ENCODE measurements around the gene PACSIN2.
"Not testable (repeated sequence)": the region's sequence is repeated elsewhere in the genome, so short reads cannot be mapped to it uniquely, and the experiment has no call there.

Gene PACSIN2

DNA sequence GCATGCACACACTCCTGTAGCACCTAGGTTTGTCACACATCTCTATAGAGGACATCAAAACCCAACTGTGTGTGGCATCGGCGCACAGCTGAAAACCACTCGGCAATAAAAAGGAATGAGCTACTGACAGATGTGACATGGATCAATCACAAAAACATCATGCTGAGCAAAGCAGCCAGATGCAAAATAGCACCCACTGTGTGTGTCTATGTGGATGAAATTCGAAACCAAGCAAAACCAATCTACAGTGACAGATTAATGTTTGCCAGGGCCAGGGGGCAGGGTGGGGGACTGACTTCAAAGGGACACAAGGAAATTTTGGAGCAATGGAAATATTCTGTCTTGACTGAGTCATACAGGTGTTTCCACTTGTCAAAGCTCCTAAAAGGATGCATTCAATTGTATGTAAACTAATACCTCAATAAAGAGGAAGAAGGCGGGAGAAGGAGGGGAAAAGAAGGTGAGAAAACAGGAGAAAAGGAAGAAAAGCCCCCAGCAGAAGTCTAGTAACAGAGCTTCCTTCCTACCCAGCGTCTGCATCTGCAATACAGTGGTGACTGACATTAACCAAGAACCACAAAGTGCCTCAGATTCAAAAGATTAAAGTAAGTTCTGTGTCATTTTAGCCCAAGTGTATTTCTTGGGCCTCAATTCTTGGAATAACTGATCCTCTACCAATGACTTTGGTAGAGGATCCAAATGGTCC lies 49.8 kb downstream of the PACSIN2 start:
- DNase-seq (ENCODE audit: low read depth): no peak

DNA sequence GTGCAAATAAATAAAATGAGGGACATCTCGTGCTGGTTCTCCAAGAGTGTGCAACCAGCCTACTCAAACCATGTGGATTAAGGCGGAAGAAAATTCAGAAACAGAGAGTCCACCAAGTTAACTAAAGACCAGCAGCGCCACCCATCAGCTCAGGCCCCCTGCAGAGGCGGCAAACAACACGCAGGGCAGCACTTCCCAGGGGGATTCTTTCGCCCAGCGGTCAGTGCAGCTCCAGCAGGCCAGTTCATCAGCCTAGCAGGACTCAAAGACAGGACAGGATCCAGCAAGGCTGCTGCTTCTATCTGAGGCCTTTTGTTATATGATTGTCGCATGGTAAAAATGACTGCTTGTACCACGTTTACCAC lies 51.7 kb downstream of the PACSIN2 start:
- no peak for DNase-seq (ENCODE audit: low read depth)

DNA sequence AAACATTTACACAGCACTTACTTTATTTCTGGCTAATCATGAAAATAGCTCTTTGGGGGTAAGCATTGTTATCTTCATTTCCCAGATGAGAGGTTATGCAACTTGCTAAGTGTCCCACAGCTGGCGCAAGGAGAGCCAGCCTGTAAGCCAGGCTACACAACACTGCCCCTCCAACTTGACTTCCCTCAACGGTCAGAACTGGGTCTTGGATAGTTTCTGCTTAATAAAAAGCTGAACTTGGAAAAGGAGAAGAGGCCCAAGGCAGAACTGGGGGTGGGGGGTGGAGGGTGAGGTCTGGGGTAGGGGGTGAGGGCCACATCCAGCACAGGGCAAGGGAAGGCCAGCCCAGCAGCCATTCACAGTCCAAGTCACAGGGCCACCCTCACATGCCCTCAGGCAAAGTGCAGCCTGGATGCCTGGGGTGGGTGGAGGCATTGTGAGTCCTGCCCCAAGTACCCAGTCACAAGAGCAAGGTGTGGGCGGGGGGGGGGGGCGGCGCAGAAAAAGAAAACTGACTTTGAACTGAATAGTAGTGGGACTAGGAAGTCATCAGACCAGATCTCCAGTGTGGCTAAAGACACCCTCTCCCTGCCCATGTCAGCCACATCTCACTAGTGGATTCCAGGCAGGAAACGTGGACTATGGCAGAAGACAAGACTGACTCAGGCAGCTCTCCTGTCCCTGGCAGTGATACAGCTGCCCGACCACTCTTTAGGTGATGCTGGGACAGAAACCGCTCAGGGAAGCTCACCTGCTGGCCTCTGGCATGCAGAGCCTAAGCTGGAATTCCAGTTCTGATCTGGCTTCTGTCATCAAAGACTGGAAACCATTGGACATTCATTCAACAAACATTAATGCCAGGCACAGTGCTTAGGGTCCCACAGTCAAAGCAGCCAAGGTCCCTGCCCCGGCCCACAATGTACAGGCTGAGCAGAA lies 52.4 kb downstream of the PACSIN2 start:
- DNase-seq (ENCODE audit: low read depth): no peak

DNA sequence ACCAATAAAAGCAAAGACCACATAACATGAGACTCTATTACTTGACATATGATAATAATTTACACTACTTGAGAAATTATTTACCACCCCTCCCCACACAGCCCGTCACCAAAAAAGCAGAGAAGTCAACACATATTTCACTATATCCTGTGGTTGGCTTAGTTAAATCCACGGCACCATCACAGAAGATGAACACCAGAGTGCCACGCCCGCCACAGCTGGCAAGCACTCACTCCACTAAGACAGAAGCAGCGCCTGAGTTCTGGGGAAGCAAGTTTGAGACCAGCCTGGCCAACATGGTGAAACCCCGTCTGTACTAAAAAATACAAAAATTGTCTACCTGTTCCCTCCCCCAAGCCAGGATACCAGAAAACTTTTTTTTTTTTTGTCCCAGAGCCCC lies 53.1 kb downstream of the PACSIN2 start:
- DNase-seq (ENCODE audit: low read depth): no peak

DNA sequence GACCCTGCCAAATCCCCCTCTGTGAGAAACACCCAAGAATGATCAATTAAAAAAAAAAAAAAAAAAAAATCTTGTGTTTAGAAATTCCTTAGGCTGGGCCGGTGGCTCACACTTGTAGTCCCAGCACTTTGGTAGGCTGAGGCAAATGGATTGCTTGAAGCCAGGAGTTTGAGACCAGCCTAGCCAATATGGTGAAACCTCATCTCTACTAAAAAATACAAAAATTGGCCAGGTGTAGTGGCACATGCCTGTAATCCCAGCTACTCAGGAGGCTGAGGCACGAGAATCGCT lies 53.6 kb downstream of the PACSIN2 start:
- not testable (repeated sequence) for DNase-seq (ENCODE audit: low read depth)

DNA sequence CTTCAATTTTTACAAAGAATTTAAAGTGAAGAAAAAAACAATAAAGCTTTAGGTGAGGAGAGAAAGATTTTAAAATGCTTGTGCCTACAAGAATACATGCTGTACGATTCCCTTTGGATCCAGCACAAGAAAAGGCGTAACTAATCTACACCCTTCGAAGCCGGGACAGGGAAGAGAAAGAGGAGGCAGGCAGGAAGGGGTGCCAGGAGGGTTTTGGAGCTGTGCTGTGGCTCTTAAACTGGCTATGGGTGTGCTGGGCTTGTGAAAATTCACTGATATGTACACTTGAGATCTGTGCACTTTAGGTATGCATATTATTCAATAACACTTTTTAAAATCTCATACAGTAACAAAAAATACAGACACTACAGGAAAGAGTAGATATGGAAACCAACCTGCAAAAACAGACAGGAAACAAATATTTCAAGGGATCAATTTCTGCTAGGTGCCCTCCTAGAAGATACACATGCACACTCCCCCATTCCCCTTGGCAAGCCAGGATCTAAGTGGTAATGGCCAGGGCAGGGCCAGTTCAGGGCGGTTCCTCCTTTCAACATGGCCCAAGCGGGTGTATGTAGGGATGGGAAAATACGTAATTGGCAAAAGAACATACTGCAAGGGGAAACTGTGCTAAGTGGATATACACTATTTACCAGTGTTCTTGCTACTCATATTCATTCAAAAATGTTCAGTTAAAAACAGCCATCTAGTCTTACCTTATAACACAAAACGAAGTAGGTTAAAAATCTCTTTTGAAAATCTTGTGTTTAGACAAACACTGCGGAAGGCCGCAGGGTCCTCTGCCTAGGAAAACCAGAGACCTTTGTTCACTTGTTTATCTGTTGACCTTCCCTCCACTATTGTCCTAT lies 54.2 kb downstream of the PACSIN2 start:
- DNase-seq (ENCODE audit: low read depth): no peak

DNA sequence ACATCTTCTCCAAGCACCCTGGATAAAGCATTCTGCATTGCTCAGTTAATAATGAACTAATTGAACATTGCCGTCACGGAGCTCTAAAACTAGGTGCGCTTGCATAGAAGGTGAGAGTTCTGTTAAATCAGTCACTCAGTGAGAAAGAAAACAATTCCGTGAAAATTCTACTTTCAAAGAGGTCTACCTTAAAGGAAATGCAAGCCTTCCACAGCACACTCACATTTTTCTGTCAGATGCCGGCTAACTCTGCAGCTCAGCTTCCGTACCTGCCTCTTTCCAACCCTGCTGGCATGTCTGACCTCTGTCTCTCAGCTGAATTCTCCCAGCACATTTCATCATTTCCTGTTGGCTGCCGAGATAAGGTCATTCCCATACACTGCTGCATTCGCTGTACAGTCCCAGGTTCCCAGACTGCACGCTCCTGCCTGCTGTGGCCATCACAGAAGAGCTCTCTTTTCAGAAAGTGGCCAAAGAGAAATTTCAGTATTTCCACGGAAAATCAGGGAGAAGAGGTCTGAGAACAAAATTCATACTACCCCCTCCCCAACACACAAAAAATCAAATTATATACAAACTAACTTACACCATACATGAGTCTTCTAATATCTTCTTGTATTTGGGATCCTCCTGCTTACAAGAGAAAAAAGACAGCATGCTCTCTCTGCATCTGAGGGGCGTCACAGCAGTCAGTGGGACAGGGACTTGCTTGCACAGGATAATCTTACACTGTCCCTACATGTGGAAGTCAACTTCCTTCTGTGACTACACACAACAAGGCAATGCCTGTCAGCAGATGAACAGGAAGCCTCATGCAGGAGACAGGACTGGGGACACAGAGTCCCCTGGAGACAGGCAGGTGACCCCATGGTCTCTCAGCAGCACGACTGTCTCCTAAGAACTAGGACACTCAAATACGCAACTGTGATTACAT lies 55.1 kb downstream of the PACSIN2 start:
- DNase-seq (ENCODE audit: low read depth): no peak

DNA sequence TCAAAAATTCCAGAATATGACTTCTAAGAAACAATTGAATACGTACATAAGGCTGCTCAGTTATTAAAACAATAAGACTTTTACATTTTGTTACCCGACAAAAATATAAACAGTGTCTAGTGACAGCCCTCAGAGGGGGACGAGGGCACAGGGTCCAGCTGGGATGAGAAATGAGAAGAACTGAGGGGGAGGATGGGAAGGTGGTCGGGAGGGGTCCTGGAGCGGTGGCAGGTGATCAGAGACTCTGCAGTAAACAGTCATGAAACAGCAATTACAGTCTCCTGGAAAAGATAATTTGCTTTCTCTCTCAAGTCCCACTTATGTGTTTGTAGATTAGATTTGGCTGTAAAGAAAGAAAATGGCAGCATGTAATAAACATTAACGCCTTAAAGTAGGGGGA lies 56.0 kb downstream of the PACSIN2 start:
- no peak for DNase-seq (ENCODE audit: low read depth)

DNA sequence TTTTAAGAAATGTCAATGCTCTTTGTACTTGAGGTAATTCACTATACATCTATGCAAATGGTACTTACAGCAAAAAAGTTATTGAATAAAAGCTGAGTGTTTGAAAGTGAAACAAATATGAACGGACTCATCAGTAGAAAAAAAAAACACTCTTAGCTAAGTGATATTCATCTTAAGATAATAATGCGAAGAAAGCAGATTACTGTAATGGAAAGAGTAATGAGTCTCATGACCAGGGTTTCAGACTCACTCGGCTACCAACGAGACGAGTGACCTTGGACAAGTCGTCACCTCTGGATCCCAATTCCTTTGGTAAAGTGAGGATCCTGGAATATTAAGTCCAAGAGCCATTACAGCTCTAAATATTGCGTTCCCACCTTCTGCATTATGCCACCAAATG lies 57.0 kb downstream of the PACSIN2 start:
- DNase-seq (ENCODE audit: low read depth): no peak

DNA sequence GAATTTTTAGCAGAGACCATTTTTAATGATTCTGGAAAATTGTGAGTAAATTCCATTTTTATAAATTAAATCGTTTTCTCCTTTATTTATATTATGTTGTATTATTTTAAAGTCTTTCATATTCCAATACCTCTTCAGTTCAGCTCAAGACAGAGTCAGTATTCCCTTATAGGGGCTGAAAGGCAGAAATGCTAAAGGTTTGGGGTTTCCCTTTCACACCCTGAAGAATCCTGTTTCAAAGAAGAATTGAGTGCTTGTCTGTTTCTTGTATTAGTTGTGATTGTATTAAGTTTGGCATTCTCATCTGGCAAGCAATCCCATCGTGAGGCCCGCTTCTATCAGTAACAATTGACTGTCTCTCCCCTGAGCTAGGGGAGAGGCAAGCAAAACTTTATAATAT lies 57.4 kb downstream of the PACSIN2 start:
- DNase-seq (ENCODE audit: low read depth): no peak

DNA sequence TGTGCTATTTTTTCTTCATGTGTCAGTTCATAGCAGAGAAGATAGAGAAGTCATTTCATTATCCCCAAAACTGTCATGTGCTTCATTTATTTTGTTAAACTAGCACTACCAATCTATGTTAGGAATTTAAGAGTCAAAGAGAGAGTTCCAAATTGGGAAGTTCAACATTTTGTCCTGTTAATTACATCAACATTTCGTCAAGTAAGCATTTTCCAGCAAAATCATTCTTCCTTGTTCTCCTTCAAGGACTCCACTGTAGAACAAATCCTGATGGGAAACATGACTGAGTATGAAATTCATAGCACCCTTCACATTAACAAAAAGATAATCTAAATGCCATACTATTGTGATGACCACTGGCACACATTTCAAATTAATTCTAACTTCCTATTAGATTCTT lies 59.1 kb downstream of the PACSIN2 start:
- no peak for DNase-seq (ENCODE audit: low read depth)

DNA sequence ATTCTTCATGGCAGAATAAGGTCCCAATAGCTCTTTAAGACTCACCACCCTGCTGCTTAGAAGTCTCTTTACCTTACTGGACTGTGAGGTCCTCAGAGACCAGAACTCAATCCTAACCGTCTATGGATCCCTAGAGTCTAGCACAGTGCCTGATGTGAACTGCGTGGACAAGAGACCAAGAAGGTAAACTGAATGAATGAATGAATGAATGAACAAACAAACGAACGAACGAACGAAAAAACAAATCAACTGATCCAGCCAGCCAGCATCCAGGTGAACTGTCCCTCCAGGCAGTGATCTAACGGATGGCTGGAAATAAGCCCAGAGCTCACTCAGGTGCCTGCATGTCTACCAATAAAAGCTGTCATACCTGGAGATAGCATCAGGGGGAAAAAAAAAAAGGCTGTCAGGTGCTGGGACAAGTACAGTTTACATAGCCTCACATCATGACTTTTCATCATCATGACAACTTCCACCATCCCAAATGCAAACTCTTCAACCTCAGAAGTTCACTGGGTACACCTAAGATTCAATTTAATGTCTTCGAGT lies 59.8 kb downstream of the PACSIN2 start:
- DNase-seq (ENCODE audit: low read depth): no peak

DNA sequence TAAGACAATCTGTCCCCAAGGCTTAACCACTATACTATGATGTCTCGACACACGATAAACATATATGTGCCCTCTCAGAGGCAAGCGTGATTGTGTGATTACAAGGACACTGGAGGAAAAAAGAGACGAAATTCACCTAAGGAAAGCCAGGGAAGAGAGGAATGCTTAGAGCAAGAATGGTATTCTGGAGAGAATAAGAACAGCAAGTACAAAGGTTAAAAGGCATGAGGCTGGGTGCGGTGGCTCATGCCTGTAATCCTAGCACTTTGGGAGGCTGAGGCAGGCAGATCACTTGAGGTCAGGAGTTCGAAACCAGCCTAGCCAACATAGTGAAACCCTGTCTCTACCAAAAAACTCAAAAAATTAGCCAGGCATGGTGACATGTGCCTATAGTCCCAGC lies 61.2 kb downstream of the PACSIN2 start:
- DNase-seq (ENCODE audit: low read depth): not testable (repeated sequence)

DNA sequence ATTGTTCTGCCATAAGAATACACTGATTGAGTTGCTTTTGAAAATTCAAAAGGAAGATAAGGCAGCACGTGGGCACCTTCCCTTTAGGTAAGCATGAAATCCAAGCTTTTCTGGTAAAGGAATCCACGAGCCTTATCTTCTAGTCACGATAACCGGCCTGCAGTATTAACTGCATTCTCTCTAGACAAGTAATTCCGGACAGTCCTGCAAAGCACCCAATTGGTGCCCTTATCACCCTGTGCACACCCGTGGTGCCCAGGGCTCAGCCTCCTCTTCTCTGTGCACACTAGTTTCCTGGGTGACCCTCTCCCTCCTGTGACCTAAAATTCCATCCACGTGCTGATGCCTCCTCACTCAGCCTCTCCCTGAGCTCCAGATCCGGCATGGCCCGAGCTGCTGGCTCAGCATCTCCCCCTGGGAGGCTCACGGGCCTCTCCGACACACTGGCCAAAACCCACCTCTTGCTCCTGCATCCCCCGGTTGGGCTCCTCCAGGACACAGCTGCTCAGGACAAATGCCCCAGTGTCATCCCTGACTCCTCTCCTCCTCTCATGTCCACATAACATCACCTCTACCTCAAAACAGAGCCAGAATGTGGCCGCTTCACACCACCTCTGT lies 63.7 kb downstream of the PACSIN2 start:
- DNase-seq (ENCODE audit: low read depth): no peak

DNA sequence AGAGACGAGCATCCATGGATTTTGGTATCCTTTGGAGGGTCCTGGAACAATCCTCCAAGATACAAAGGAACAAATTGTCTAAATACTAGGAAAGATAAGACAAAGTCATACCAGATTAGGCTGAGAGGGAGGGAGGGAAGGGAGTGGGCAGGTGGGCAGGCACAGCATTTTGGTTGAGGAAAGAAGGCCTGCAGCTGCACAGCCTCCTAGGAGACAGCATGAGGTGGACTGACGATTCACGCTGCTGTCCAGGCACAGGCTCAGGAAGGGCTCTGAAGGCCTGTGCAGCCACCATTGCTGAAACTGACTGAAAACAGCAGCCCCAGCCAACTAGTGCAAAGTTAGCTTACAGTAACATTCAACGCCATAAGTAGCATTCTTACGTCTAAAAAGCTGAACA lies 64.7 kb downstream of the PACSIN2 start:
- DNase-seq (ENCODE audit: low read depth): no peak

DNA sequence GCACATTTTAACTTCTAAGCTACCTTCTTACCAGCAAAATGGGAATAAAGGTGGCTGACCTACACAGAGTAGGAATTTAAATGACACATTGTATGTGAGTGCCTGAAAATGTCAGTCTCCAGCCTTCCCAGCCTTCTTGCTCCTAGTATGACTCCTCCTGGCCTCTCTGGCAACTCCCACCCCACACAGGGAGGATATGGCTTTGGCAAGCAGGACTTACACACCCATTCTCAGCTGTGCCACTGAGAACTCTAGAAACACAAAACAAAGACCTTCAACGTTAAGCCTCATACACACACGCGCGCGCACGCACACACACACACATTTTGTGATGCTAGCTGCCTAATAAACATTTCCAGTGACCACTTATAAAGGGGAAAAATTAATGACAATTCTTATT lies 65.8 kb downstream of the PACSIN2 start:
- DNase-seq (ENCODE audit: low read depth): no peak

DNA sequence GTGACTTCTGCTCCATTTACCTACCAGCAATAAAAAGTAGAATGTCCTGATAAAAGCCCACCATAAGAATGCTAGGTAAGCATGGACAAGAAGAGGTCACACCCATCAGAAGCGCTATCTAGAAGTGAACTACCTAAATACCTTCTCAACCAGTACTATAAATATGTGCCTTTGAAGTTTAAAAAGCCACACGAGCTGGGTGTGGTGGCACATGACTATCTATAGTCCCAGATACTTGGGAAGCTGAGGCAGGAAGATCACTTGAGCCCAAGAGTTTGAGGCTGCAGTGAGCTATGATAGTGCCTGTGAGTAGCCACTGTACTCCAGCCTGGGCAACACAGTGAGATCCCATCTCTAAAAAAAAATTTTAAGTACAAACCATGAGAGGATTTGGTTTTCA lies 66.7 kb downstream of the PACSIN2 start:
- DNase-seq (ENCODE audit: low read depth): no peak

DNA sequence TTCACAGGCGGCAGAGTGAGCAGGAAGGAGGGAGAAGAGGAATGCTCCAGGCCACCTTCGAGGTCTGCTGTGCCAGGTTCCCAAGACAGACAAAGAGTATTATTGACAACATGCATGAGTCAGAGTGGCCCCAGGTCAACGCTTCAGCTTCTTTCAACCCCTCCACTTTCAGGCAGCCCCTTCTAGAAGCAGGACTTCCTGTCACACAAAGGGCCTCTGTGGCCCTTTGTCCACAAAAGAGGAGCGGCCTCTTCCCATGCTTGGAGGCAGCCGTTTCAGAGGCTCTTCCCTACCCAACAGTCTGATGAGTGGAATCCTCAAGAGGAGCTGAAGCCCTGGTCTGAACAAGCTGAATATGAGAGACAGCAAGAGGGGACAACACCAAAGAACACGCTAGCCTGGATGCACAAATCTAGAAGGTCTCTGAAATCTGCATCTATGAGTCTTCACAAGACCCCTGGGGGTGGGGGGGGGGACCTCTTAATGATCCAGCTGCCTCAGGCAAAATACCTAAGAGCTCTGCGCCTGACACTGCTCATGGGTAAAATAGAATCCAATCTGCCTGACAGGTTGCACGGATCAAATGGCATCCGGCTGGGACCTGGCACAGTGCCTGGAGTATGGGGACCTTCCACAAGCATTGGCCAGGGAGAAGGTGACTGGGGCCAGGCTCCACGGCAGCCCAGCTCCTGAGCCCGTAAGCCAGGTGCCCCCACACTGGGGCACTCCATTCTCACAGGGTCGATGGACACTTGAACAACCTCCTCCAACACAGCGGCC lies 67.5 kb downstream of the PACSIN2 start:
- no peak for DNase-seq (ENCODE audit: low read depth)

DNA sequence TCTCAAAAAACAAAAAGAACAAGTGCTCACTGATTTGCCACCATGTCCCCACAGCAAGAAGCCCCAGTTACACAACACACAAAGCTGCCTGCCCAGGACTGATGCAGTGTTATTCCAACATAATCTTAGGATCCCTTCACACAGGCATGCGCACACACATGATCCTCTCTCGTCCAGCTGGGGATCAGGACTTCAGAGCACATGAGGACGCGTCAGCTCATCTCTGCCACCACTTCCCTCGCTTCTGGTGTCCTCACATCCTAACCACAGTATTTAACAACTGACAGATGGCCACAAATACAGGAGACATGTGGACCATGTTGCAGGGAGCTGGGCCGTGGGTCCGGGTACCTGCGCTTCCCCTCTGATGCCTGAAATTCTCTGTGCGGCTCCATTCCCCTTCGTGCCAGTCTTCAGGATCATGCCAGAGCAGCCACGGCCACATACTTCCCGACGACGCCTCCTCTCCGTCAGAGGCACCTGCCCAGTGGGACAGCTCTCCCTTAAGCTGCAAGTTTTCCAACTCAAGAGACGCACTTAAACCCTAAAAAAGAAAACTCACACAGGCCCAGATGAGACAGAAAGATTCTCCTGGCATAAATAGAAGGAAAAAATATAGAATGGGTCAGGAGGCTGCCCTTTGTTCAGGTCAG lies 68.3 kb downstream of the PACSIN2 start:
- no peak for DNase-seq (ENCODE audit: low read depth)

DNA sequence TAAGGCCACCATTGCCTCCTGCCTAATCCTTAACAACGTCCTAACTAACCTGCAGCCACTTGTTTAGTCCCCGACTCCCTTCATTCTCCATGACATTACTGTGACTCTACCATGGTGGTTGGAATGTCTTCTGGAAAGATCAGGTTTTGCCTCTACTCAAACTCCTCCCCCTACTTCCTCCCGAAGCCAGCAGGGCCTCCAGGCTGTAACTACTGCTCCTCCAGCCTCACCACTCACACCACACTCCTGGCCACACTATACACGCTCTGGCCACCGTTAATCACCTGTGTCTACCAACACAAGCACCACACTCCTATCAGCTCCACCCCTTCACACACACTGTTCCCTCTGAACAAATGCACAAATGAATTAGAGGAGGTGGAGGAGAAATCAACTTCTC lies 69.2 kb downstream of the PACSIN2 start:
- DNase-seq (ENCODE audit: low read depth): no peak
